SJSA1 (cell line): ENCODE results near the gene MICALL1. TPM values are rescaled to one million over a fixed set of nuclear protein-coding genes. Genes with fewer than 3 reads are reported as not detected.

Experiments
- DNase-seq, 2 experiments: peaks; one replicate each; pipeline ENCODE4 v3.0.0-alpha.2; 2015 to 2020; ENCODE audit warnings: low spot score in 2 of 2, low read depth in 1 of 2
- H3K27ac ChIP-seq: fragments of 250-450 bp; sonication (Bioruptor Pico); 2 replicates; pipeline ENCODE4 v1.5.1; 2020; ENCODE audit warnings: mild to moderate bottlenecking, moderate library complexity
- H3K27me3 ChIP-seq: fragments of 250-450 bp; sonication (Bioruptor Pico); replicated peaks from 2 replicates; pipeline ENCODE4 v1.5.1; 2020; ENCODE audit warnings: mild to moderate bottlenecking, moderate library complexity
- H3K36me3 ChIP-seq: fragments of 250-450 bp; sonication (Bioruptor Pico); 2 replicates; pipeline ENCODE4 v1.5.1; 2020; ENCODE audit warnings: mild to moderate bottlenecking
- H3K4me1 ChIP-seq: fragments of 250-450 bp; sonication (Bioruptor Pico); replicated peaks from 2 replicates; pipeline ENCODE4 v1.6.1; 2021; ENCODE audit warnings: mild to moderate bottlenecking
- H3K4me3 ChIP-seq: fragments of 250-450 bp; sonication (Bioruptor Pico); 2 replicates; pipeline ENCODE4 v1.5.1; 2020; ENCODE audit warnings: mild to moderate bottlenecking
- H3K9me3 ChIP-seq: fragments of 250-450 bp; sonication (Bioruptor Pico); replicated peaks from 2 replicates; pipeline ENCODE4 v1.5.1; 2020; ENCODE audit warnings: mild to moderate bottlenecking
- total RNA-seq: library from RNA; depleted of rRNA; stranded (reverse); fragments of >200 nt; shearing (Covaris generic); gene quantifications from 2 replicates; pipeline ENCODE4 v1.2.3, GENCODE V29; 2014

The MICALL1 gene
- total RNA-seq, 1 experiment from 2014 or later: 61.1 TPM

- H3K4me1 ChIP-seq: peaks cover 21% of the 10 kb centered on the region
- DNase-seq: no peak
- peaks cover 27% of the 10 kb centered on the region for H3K36me3 ChIP-seq
- H3K4me3 ChIP-seq: no peak overlapping the region
- H3K27ac ChIP-seq: no peak overlapping the region
- no peaks in the 10 kb centered on the region for H3K9me3 ChIP-seq
- H3K27me3 ChIP-seq: no peaks in the 10 kb centered on the region
Observed at GRCh38 chr22:37894939-37895670, 11.0 kb upstream of the MICALL1 start.

- no peaks in the 10 kb centered on the region for H3K9me3 ChIP-seq
- DNase-seq: no peak
- H3K27me3 ChIP-seq: no peaks in the 10 kb centered on the region
- H3K4me1 ChIP-seq: peaks cover 21% of the 10 kb centered on the region
- no peak overlapping the region for H3K4me3 ChIP-seq
- peaks cover 17% of the 10 kb centered on the region for H3K36me3 ChIP-seq
- H3K27ac ChIP-seq: no peak overlapping the region
Observed at GRCh38 chr22:37896181-37896592, 9.9 kb upstream of the MICALL1 start.

GRCh38 chr22:37896939-37897338 is 9.2 kb upstream of the MICALL1 start:
- Histone ChIP-seq H3K9me3 (no peaks in the 10 kb centered on the region), H3K27ac (no peak overlapping the region), H3K27me3 (no peaks in the 10 kb centered on the region), H3K4me3 (no peak overlapping the region), H3K36me3 (peaks cover 9% of the 10 kb centered on the region), H3K4me1 (peaks cover 21% of the 10 kb centered on the region)
- no peak for DNase-seq

GRCh38 chr22:37897807-37898206 is 8.3 kb upstream of the MICALL1 start:
- DNase-seq: no peak
- peaks cover 4% of the 10 kb centered on the region for H3K36me3 ChIP-seq
- H3K27me3 ChIP-seq: no peaks in the 10 kb centered on the region
- H3K9me3 ChIP-seq: no peaks in the 10 kb centered on the region
- H3K27ac ChIP-seq: no peak overlapping the region
- no peak overlapping the region for H3K4me3 ChIP-seq
- H3K4me1 ChIP-seq: peaks cover 21% of the 10 kb centered on the region

GRCh38 chr22:37898441-37899181 is 7.5 kb upstream of the MICALL1 start:
- Histone ChIP-seq H3K27me3 (no peaks in the 10 kb centered on the region), H3K36me3 (no peaks in the 10 kb centered on the region), H3K9me3 (no peaks in the 10 kb centered on the region), H3K4me3 (no peak overlapping the region), H3K27ac (peak overlapping the region; percentile 60), H3K4me1 (peaks cover 21% of the 10 kb centered on the region)
- DNase-seq: peak; percentile 55 to 71

DNA sequence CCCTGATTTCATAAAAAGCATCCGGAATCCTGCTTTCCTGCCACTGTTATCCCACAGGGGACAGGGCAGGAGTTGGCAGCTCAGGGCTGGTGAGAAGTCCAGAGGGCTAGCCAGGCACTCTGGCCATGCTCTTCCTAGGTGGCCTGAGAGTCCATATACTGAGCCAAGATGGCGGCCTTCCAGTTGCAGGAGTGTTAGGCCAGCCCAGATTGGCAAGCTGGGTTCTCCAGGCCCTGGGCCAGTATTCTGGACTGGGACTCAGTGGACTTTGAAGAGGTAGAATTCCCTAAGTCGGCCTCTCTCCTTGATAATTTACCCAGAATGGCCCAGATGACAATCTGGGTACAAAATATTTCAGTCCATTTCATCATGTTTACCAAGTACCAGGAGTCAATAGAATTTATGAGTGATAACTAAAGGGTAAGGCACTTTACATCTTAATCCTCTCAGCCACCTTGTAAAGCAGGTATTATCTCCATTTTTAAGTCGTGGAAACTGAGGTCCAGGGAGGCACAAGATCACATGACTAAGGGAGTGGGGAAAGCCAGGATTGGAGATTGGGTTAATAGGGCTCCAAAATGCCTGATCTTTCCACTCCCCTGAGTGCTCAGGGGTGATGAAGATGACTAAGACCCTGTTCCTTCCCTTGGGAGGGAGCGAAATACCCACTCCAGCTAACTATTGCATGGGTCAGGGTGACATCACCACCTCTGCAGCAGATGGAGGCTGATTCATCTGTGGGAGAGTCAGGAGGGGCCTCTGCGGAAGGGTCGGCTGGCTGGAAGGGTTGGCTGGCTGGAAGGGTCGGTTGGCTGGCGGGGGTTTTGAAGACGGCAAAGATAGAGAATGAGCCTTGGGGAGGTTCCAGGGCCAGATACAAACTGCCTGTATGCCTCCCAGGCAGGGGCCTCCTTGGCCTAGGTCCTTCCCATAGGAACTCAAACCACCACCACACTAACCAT is 1.2 kb upstream of the MICALL1 start:
- Histone ChIP-seq H3K4me1 (peaks cover 39% of the 10 kb centered on the region), H3K36me3 (peaks cover 30% of the 10 kb centered on the region), H3K27me3 (no peaks in the 10 kb centered on the region), H3K9me3 (no peaks in the 10 kb centered on the region), H3K27ac (peak overlapping the region; percentile 99), H3K4me3 (peak overlapping the region; percentile 97)
- peak; percentile 95 to 98 for DNase-seq

- peak overlapping the region; percentile 80 for H3K27ac ChIP-seq
- H3K4me3 ChIP-seq: peak overlapping the region; percentile 97
- H3K36me3 ChIP-seq: peaks cover 43% of the 10 kb centered on the region
- no peaks in the 10 kb centered on the region for H3K27me3 ChIP-seq
- peaks cover 39% of the 10 kb centered on the region for H3K4me1 ChIP-seq
- H3K9me3 ChIP-seq: no peaks in the 10 kb centered on the region
- DNase-seq: no peak
Observed at GRCh38 chr22:37906364-37907008, 389 bp downstream of the MICALL1 start.

DNA sequence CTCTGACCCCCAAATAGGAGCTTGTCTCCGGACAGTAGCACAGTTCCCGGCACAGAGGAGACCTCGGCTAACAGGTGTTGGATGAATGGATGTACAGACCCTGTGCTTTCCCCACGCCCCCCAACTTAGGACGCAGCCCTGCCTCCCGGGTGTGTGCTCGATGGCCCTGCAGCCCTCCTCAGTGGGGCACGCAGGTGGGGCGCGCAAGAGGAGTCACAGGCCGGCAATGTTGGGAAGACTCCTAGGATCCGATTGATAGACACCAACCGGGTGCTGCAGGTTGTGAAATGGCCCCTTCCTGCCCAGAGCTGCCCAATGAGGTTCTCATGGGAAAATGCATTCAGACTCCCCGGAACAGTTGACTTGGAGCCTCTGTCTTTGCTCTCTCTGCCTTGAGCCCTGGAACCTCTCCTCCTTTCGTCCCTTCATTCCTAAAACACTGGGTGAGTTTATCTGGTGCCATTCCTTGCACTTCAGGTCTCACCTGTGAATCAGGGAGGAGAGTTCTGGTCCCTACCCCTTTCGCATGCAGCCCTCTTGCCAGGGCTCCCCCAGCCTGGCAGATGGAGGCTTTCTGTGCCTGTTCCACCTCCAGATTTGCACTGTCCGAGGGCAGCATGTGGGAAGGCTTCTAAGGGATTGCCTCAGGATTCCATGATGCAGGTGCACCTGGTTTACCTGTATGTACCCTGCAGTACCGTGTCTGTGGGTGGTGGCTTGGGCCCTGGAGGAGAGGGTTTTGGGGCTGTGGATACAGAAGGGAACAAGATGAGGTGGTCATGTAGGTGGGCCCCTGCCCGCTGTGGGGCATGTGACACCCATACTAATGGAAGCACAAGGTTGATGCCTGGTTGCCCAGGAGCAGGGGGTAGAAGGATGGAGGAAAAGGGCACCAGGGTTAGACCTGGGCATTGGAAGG is 1.2 kb downstream of the MICALL1 start:
- H3K4me1 ChIP-seq: peaks cover 39% of the 10 kb centered on the region
- peak overlapping the region; percentile 80; the same call in 1 of the 2 replicates for H3K27ac ChIP-seq
- no peaks in the 10 kb centered on the region for H3K9me3 ChIP-seq
- H3K4me3 ChIP-seq: peak overlapping the region; percentile 97
- no peak for DNase-seq
- peaks cover 52% of the 10 kb centered on the region for H3K36me3 ChIP-seq
- no peaks in the 10 kb centered on the region for H3K27me3 ChIP-seq

- no peak overlapping the region for H3K27ac ChIP-seq
- H3K36me3 ChIP-seq: peaks cover 70% of the 10 kb centered on the region
- H3K4me1 ChIP-seq: peaks cover 32% of the 10 kb centered on the region
- H3K27me3 ChIP-seq: no peaks in the 10 kb centered on the region
- H3K9me3 ChIP-seq: no peaks in the 10 kb centered on the region
- DNase-seq: no peak
- H3K4me3 ChIP-seq: no peak overlapping the region
Observed at GRCh38 chr22:37909766-37910165, 3.7 kb downstream of the MICALL1 start.

- DNase-seq: no peak
- Histone ChIP-seq H3K4me3 (no peak overlapping the region), H3K27me3 (no peaks in the 10 kb centered on the region), H3K36me3 (peaks cover 81% of the 10 kb centered on the region), H3K9me3 (no peaks in the 10 kb centered on the region), H3K4me1 (peaks cover 19% of the 10 kb centered on the region), H3K27ac (no peak overlapping the region)
Observed at GRCh38 chr22:37910890-37911672, 5.0 kb downstream of the MICALL1 start.

GRCh38 chr22:37911697-37912096 is 5.6 kb downstream of the MICALL1 start:
- Histone ChIP-seq H3K36me3 (peaks cover 81% of the 10 kb centered on the region), H3K27ac (no peak overlapping the region), H3K4me1 (peaks cover 19% of the 10 kb centered on the region), H3K27me3 (no peaks in the 10 kb centered on the region), H3K4me3 (no peak overlapping the region), H3K9me3 (no peaks in the 10 kb centered on the region)
- no peak for DNase-seq

GRCh38 chr22:37912171-37912570 is 6.1 kb downstream of the MICALL1 start:
- no peak for DNase-seq
- Histone ChIP-seq H3K27ac (no peak overlapping the region), H3K4me3 (no peak overlapping the region), H3K4me1 (peaks cover 14% of the 10 kb centered on the region), H3K27me3 (no peaks in the 10 kb centered on the region), H3K9me3 (no peaks in the 10 kb centered on the region), H3K36me3 (peaks cover 81% of the 10 kb centered on the region)
